HG02623 (cell line): Measurements from ENCODE around the gene ADCY2.

Experiments used
- ATAC-seq: cut with Tn5 transposase; IDR thresholded peaks from one replicate; pipeline ENCODE4 v1.9.1; 2021; ENCODE audit warnings: moderate library complexity; ENCODE audit not compliant: unreplicated experiment

Gene ADCY2

GRCh38 chr5:7585807-7586206 is 189.9 kb downstream of the ADCY2 start:
- ATAC-seq = no peak

- ATAC-seq = no peak
These were observed 190.5 kb downstream of the ADCY2 start for GRCh38 chr5:7586480-7586879.

- ATAC-seq = no peak
These were observed 193.9 kb downstream of the ADCY2 start for GRCh38 chr5:7589800-7590199.

- ATAC-seq = no peak
These were observed 197.0 kb downstream of the ADCY2 start for GRCh38 chr5:7592910-7593309.

- no peak for ATAC-seq
These were observed 201.2 kb downstream of the ADCY2 start for GRCh38 chr5:7597059-7597642.

GRCh38 chr5:7606840-7607465 is 211.0 kb downstream of the ADCY2 start:
- no peak for ATAC-seq

- ATAC-seq = no peak
These were observed 212.8 kb downstream of the ADCY2 start for GRCh38 chr5:7608772-7609171.

- ATAC-seq = no peak
These were observed 213.8 kb downstream of the ADCY2 start for GRCh38 chr5:7609726-7610125.

- no peak for ATAC-seq
These were observed 214.7 kb downstream of the ADCY2 start for GRCh38 chr5:7610531-7611177.

- no peak for ATAC-seq
These were observed 215.6 kb downstream of the ADCY2 start for GRCh38 chr5:7611518-7611917.

- no peak for ATAC-seq
These were observed 219.7 kb downstream of the ADCY2 start for GRCh38 chr5:7615566-7616061.

- ATAC-seq = no peak
These were observed 221.0 kb downstream of the ADCY2 start for GRCh38 chr5:7616897-7617296.

GRCh38 chr5:7622498-7622897 is 226.6 kb downstream of the ADCY2 start:
- no peak for ATAC-seq

GRCh38 chr5:7625740-7626139 is 229.8 kb downstream of the ADCY2 start:
- no peak for ATAC-seq

- no peak for ATAC-seq
These were observed 232.3 kb downstream of the ADCY2 start for GRCh38 chr5:7628248-7628647.

- no peak for ATAC-seq
These were observed 232.9 kb downstream of the ADCY2 start for GRCh38 chr5:7628820-7629219.

- ATAC-seq = no peak
These were observed 233.6 kb downstream of the ADCY2 start for GRCh38 chr5:7629561-7629960.

GRCh38 chr5:7634837-7635236 is 238.9 kb downstream of the ADCY2 start:
- no peak for ATAC-seq

- no peak for ATAC-seq
These were observed 242.5 kb downstream of the ADCY2 start for GRCh38 chr5:7638456-7638855.

- ATAC-seq = no peak
These were observed 246.1 kb downstream of the ADCY2 start for GRCh38 chr5:7642029-7642428.

- no peak for ATAC-seq
These were observed 248.8 kb downstream of the ADCY2 start for GRCh38 chr5:7644723-7645122.

- no peak for ATAC-seq
These were observed 254.8 kb downstream of the ADCY2 start for GRCh38 chr5:7650755-7651154.
